ENCODE data around the gene PEX14. TPM values are rescaled to one million over a fixed set of nuclear protein-coding genes. Genes with fewer than 3 reads are reported as not detected.

The PEX14 gene
- total RNA-seq, 1 experiment from 2014 or later = 27.3 TPM

DNA sequence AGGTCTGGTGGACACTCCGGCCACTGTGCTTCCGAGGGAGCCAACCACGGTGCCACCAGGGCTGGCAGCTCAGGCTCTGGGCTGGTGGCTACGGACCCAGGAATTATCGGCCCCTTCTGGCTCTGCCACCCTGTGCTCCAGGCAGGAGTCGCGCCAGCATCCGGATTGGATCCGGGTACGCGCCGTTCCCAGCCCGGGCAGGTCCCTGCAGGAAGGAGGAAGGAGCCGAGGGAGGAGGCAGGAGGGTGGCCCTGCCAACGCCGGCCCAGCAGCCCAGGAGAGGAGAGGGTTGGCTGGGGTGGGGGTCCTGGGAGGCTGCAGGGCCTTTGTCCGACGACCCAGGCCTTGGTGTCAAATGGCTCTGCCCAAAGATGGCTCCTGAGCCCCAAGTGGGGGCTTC lies 161.2 kb downstream of the PEX14 start (continued):
- TF ChIP-seq, protein P1, sequence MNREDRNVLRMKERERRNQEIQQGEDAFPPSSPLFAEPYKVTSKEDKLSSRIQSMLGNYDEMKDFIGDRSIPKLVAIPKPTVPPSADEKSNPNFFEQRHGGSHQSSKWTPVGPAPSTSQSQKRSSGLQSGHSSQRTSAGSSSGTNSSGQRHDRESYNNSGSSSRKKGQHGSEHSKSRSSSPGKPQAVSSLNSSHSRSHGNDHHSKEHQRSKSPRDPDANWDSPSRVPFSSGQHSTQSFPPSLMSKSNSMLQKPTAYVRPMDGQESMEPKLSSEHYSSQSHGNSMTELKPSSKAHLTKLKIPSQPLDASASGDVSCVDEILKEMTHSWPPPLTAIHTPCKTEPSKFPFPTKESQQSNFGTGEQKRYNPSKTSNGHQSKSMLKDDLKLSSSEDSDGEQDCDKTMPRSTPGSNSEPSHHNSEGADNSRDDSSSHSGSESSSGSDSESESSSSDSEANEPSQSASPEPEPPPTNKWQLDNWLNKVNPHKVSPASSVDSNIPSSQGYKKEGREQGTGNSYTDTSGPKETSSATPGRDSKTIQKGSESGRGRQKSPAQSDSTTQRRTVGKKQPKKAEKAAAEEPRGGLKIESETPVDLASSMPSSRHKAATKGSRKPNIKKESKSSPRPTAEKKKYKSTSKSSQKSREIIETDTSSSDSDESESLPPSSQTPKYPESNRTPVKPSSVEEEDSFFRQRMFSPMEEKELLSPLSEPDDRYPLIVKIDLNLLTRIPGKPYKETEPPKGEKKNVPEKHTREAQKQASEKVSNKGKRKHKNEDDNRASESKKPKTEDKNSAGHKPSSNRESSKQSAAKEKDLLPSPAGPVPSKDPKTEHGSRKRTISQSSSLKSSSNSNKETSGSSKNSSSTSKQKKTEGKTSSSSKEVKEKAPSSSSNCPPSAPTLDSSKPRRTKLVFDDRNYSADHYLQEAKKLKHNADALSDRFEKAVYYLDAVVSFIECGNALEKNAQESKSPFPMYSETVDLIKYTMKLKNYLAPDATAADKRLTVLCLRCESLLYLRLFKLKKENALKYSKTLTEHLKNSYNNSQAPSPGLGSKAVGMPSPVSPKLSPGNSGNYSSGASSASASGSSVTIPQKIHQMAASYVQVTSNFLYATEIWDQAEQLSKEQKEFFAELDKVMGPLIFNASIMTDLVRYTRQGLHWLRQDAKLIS (CRISPR knock-in tag; IDR thresholded peaks at IDR 0.05; ENCODE audit: borderline replicate concordance) = no peak
- TF ChIP-seq NFE2L1 (CRISPR knock-in tag; IDR thresholded peaks at IDR 0.05) = no peak
- TF ChIP-seq, protein P2, sequence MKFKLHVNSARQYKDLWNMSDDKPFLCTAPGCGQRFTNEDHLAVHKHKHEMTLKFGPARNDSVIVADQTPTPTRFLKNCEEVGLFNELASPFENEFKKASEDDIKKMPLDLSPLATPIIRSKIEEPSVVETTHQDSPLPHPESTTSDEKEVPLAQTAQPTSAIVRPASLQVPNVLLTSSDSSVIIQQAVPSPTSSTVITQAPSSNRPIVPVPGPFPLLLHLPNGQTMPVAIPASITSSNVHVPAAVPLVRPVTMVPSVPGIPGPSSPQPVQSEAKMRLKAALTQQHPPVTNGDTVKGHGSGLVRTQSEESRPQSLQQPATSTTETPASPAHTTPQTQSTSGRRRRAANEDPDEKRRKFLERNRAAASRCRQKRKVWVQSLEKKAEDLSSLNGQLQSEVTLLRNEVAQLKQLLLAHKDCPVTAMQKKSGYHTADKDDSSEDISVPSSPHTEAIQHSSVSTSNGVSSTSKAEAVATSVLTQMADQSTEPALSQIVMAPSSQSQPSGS (CRISPR knock-in tag; IDR thresholded peaks at IDR 0.05; ENCODE audit: borderline replicate concordance, low read depth) = no peak

DNA sequence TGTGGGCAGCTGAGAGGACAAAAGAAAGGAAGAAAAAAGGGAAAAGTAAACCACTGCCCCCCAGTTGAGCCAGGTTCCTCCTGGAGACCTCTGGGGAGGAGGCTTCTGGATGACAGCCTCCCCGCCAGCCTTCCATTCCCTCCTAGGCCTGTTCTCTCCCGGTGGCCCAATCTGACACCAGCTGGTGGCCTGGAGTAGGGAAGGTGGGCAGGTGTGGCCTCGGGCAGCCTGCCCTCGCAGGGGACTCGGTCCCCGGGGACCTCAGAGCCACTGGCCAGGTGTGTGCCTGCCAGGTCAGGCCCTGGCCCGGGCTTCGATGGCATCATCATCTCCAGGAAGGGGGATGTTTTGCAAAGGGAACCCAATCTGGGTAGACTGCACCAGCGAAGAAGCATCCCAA lies 162.7 kb downstream of the PEX14 start:
- H3K9me3 Mint-ChIP-seq = no peaks in the 10 kb centered on the region
- ChIA-PET CTCF (no interaction called here), POLR2A (no interaction called here)
- DNase-seq (ENCODE audit: low spot score) (no peak), ATAC-seq (no peak)
- no peaks in the 10 kb centered on the region for H3K36me3 Mint-ChIP-seq
- no peak overlapping the region for H3K27ac Mint-ChIP-seq
- H3K4me1 Mint-ChIP-seq = peaks cover 20% of the 10 kb centered on the region
- peaks cover 26% of the 10 kb centered on the region for H3K27me3 Mint-ChIP-seq (ENCODE audit: low read depth)
- TF ChIP-seq JUN (CRISPR knock-in tag; IDR thresholded peaks at IDR 0.05) = no peak
- TF ChIP-seq CBFB (CRISPR knock-in tag; IDR thresholded peaks at IDR 0.05; ENCODE audit: low read depth) = no peak
- TF ChIP-seq, protein P3, sequence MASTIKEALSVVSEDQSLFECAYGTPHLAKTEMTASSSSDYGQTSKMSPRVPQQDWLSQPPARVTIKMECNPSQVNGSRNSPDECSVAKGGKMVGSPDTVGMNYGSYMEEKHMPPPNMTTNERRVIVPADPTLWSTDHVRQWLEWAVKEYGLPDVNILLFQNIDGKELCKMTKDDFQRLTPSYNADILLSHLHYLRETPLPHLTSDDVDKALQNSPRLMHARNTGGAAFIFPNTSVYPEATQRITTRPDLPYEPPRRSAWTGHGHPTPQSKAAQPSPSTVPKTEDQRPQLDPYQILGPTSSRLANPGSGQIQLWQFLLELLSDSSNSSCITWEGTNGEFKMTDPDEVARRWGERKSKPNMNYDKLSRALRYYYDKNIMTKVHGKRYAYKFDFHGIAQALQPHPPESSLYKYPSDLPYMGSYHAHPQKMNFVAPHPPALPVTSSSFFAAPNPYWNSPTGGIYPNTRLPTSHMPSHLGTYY (CRISPR knock-in tag; IDR thresholded peaks at IDR 0.05) = no peak
- TF ChIP-seq, protein P4, sequence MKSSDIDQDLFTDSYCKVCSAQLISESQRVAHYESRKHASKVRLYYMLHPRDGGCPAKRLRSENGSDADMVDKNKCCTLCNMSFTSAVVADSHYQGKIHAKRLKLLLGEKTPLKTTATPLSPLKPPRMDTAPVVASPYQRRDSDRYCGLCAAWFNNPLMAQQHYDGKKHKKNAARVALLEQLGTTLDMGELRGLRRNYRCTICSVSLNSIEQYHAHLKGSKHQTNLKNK (CRISPR knock-in tag; IDR thresholded peaks at IDR 0.05) = no peak
- TF ChIP-seq, protein P5, sequence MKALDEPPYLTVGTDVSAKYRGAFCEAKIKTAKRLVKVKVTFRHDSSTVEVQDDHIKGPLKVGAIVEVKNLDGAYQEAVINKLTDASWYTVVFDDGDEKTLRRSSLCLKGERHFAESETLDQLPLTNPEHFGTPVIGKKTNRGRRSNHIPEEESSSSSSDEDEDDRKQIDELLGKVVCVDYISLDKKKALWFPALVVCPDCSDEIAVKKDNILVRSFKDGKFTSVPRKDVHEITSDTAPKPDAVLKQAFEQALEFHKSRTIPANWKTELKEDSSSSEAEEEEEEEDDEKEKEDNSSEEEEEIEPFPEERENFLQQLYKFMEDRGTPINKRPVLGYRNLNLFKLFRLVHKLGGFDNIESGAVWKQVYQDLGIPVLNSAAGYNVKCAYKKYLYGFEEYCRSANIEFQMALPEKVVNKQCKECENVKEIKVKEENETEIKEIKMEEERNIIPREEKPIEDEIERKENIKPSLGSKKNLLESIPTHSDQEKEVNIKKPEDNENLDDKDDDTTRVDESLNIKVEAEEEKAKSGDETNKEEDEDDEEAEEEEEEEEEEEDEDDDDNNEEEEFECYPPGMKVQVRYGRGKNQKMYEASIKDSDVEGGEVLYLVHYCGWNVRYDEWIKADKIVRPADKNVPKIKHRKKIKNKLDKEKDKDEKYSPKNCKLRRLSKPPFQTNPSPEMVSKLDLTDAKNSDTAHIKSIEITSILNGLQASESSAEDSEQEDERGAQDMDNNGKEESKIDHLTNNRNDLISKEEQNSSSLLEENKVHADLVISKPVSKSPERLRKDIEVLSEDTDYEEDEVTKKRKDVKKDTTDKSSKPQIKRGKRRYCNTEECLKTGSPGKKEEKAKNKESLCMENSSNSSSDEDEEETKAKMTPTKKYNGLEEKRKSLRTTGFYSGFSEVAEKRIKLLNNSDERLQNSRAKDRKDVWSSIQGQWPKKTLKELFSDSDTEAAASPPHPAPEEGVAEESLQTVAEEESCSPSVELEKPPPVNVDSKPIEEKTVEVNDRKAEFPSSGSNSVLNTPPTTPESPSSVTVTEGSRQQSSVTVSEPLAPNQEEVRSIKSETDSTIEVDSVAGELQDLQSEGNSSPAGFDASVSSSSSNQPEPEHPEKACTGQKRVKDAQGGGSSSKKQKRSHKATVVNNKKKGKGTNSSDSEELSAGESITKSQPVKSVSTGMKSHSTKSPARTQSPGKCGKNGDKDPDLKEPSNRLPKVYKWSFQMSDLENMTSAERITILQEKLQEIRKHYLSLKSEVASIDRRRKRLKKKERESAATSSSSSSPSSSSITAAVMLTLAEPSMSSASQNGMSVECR (CRISPR knock-in tag; IDR thresholded peaks at IDR 0.05; ENCODE audit: borderline replicate concordance) = no peak
- no peak for TF ChIP-seq CREM (CRISPR knock-in tag; IDR thresholded peaks at IDR 0.05)
- no peak for TF ChIP-seq ZNF317 (CRISPR knock-in tag; IDR thresholded peaks at IDR 0.05; ENCODE audit: borderline replicate concordance, low read depth)
- TF ChIP-seq ZNF671 (CRISPR knock-in tag; IDR thresholded peaks at IDR 0.05) = no peak
- H3K4me3 Mint-ChIP-seq = no peak overlapping the region

All from WTC11 (cell line).